SH-SY5Y (cell line): Measurements from ENCODE around the gene CAPZA1.

Experiments used
- GATA2 ChIP-seq: IDR thresholded peaks from 2 replicates; pipeline ENCODE4 v1.6.1; 2011; ENCODE audit warnings: mild to moderate bottlenecking, low read depth, low read length
- GATA3 ChIP-seq: IDR thresholded peaks from 2 replicates; pipeline ENCODE4 v1.6.1; 2011; ENCODE audit warnings: low read depth, mild to moderate bottlenecking, low read length, moderate library complexity

DNA sequence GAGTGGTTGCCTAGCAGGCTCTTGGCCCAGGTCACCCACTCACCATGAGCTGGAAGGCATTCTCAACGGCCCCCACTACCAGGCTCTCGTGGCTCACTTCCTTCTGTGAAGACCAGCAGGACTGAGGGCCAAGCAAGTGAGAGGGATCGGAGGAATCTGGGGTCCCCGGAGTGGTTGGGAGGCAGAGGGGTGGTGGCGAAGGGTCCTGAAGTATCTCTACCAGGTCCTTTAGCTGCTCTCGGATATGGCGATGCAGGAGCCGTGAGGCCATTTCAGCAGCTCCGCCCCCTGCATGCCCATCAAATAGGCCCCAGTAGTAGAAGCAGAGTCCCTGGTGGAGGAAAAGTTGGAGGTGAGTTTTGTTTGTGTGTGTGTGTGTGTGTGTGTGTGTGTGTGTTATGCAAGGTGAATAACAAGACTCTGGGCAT lies 93.1 kb downstream of the CAPZA1 start:
- TF ChIP-seq GATA3 (no peak), GATA2 (no peak)
